Cerebellar nuclear complex (tissue), 1 donor: ENCODE results near the gene COLEC11.
"Not testable (repeated sequence)": the region's sequence is repeated elsewhere in the genome, so short reads cannot be mapped to it uniquely, and the experiment has no call there.

Experiments used
- DNase-seq, 2 experiments: peaks; one replicate each; lab custom pipeline; 2025; lab: John Stamatoyannopoulos, UW

COLEC11 gene

DNA sequence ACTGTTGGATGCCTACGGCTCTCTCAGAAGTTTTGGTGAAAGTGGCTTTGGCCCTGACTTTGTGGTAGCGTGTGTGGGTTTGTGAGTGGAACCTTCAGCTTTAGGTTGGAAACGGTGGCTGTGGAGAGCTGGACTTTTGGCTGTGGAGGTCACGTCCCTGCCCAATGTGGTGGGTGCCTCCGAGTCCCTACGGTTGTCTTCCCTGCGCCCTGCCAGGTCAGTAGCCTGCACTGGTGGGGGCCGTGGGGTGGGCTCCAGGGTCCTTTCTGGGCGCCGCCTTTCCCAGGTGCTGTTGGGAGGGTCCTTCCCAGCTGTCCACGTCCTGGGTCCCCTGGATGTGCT is 11.1 kb downstream of the COLEC11 start:
- no peak for DNase-seq

DNA sequence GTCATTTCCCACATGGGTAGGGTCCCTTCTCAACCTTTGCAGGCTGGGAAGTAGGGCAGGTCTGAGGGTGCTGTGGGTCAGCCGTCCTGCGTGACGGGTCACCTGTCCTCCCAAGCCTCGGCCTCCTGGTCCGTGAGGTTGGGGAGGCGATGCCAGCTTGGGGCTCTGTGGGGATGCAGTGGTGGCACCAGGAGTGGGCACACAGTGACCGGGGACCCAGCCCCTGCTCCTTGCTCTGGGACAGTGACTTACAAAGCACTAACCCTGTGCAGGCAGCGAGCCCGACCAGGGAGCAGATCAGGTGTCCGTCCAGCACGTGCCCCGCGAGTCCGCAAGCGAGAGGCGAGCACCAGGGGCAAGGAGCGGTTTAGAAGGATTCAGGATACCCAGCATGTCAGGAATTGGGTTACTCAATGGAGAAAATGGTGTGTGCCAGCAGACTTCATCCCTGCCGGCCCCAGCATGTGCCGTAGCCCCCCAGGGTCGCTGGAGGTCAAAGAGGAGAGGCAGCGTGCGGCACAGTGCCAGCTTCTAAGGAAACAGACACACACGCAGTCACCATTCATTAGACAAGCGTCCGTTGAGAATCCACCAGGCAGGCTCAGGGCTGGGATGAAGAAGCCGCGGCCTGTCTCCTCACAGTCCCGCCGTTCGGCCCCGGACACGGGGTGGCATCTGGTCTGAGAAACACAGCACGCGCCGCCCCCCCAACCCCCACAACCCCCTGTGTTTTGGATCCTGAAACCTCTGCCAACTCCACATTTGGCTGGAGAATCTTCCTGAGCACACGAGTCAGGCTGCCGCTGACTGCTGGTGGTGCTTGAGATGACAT is 11.7 kb downstream of the COLEC11 start:
- no peak for DNase-seq

DNA sequence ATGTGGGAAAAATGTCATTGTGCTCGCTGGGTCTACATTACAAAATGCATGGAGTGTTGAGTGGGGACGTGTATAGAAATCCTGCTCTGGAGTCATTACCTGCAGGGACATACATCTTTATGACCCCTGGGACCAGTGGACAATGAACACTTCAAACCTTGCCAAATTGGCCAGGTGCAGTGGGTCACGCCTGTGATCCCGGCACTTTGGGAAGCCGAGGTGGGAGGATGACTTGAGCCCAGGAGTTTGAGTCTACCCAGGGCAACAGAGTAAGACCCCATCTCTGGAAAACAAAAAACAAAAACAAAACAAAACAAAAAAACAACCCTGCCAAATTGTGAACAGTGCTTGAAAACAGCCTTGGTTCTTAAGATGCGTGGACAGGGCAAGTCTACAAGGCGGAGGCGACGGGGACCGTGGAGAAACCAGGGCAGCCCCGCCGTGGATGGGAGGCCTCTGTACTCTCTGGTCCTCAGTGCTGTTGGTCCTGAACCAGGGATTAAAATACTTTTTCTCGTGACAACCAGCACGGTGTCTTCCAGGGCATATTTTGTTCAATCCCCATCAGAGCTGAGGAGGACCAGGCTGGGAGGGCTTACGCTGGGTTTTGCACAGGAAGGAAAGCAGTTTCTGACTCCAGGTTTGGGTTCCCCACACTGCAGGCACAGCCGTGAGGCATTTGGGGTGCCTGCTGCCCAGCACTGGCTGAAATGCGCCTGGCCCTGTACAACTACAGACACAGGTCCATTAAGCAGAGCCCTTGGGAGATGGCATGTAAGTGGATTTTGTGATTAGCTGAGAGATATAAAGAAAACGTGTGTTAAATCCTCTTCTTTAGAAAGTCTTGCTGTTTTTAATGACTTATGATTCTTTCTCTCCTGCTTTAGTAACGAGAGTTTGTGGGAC is 13.7 kb downstream of the COLEC11 start:
- DNase-seq = no peak

DNA sequence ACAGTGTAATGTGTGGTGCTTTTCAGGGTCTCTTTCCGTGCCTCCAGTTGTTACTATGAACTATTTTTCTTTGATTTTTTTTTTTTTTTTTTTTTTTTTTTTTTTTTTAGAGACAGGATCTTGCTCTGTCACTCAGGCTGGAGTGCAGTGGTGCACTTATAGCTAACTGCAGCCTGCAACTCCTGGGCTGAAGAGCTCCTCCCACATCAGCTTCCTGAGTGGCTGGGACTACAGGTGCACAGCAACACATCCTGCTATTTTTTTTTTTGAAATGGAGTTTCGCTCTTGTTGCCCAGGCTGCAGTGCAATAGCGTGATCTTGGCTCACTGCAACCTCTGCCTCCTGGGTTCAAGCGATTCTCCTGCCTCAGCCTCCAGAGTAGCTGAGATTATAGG is 14.4 kb downstream of the COLEC11 start:
- not testable (repeated sequence) for DNase-seq

DNA sequence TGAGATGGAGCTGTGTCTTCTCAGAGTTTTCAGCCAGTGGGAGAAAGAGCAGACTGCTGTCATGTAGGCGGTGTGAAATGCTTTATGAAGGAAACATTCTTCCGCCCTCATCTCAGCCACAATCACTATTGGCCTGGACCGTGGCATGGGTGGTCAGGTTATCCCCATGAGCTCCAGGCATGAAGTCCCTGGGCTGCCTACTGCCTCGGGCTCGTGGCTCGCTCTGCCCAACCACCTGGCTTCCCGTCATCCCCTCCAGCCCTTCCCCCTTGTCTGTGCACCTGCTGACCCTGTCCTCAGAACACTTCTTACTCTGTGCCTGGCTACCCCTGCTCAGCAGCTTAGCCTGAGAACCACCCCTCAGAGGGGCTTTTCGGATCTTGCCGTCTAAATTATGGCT is 15.5 kb downstream of the COLEC11 start:
- DNase-seq = no peak

DNA sequence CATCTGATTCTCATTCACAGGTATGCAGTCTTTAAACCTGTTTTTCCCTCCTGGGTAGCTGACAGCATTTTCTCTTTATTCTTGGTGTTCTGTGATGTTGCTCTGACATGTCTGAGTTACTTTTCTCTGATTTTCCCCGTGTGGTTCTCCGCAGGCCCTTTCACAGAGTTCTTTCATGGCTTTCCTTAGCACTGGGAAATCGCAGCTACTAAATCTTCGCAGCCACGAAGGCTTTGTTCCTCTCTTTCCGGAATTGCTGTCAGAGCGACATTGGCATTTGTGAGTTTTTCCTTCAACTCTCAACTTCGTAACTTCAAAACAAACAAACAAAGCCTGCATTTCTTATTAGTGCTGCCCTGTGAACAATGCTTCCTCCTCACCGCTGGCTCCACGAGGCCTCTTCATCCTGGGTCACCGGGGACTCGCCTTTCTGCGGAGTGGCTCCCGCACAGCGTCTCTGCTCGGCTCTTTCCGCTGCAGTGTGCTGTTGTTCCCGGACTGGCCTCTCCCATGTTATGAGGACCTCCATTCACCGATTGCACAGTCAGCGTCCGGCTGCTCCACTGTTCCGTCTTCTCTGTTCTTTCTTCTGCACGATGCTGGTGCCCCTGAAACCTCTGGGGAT is 16.1 kb downstream of the COLEC11 start:
- DNase-seq = no peak

DNA sequence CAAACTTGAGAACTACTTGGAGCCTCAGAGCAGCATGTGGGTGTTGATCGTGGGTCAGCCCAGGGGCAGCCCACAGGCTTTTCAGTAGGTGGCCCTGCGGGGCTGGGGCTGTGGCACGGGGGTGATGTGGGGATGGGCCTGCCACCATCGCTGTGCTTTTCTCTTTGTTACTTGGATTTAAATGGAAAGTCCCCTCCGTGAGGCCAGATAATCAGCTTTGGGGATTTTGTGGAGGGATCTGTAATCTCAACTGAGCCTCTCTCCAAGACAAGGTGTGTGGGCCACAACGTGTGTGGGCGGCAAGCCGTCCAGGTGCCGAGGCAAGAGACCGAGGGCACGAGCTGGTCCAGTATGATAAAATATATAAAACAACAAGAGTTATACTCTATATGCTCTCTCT is 16.7 kb downstream of the COLEC11 start:
- DNase-seq = no peak

DNA sequence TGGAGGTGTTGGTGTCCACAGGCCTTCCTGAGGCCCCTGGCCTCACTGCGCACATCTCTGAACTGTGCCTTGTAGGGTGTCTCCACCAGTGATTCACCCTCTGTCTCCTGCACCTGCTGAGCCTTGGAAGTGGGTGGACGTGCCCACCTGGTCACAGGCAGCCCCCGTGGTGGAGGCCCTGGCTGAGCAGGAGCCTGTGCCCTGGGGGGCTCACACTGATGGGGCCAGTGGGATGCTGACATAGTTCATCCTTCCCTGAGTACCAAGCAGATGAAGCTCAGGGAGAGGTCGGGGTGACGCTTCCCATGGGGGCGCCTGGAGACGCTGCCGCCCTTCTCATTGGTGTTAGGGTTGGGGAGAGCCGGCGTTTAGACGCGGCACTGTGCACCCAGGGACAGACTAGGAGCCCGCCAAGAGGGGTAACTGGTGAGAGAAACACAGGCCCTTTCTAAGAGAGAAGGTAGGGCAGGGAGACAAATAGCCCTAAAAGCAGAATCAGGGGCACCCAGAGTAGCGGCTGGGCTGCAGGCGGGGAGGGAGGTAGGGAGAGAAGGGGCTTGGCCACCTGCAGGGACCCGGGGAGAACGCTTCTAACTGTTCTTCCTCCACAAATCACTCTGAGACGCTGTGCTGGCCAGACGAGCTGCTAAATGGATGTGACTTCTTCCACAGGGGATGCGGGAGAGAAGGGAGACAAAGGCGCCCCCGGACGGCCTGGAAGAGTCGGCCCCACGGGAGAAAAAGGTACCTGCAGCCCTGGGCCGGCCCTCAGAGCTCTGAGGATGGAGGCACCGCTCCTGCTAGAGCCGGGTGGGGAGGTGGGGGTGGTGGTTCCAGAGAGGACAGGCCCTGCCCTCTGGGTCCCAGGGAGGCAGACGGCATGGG is 18.0 kb downstream of the COLEC11 start:
- no peak for DNase-seq

DNA sequence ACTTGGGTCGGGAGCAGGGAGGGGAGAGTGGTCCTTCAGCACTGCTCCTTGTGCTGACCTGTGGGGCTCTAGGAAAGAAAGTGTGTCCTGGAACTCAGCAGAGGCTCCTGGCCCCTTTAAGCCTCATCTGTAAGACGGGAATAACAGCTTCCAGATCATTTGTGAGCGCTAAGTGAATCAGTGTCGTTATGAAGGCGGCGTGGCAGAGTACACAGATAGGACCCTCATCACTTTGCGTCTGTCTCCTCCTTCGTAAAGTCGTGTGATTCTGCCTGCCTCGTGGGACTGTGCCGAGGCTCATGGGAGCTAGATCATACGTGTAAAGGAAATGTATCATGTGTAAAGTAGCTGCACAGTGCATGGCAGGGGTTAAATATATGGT is 18.6 kb downstream of the COLEC11 start:
- no peak for DNase-seq

DNA sequence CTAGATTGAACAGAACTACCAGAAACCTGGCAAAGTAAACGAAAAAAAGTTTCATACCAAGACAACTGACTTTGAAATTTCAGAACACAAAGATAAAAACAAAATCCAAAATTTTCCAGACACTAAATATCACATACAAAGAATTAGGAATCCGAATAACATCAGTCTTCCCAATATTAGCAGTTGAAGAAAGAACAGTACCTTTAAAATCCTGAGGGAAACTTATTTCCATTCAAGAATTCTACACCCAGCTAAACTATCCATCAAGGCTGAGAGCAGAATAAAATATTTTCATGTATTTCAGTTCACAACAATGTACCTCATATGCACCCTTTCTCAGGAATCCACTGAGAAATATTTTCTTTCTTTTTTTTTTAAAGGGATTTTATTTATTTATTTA is 19.8 kb downstream of the COLEC11 start:
- DNase-seq = not testable (repeated sequence)

DNA sequence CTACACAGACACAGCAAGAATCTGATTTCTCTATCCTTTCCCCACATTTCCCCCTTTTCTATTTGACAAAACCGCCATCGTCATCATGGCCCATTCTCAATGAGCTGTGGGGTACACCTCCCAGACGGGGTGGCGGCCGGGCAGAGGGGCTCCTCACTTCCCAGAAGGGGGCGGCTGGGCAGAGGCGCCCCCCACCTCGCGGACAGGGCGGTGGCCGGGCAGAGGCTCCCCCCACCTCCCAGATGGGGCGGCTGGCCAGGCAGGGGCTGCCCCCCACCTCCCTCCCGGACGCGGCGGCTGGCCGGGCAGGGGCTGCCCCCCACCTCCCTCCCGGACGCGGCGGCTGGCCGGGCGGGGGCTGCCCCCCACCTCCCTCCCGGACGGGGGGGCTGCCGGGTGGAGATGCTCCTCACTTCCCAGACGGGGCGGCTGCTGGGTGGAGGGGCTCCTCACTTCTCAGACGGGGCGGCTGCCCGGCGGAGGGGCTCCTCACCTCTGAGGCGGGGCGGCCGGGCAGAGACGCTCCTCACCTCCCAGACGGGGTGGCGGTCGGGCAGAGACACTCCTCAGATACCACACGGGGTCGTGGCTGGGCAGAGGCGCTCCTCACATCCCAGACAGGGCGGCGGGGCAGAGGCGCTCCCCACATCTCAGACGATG is 20.8 kb downstream of the COLEC11 start:
- DNase-seq = not testable (repeated sequence)

DNA sequence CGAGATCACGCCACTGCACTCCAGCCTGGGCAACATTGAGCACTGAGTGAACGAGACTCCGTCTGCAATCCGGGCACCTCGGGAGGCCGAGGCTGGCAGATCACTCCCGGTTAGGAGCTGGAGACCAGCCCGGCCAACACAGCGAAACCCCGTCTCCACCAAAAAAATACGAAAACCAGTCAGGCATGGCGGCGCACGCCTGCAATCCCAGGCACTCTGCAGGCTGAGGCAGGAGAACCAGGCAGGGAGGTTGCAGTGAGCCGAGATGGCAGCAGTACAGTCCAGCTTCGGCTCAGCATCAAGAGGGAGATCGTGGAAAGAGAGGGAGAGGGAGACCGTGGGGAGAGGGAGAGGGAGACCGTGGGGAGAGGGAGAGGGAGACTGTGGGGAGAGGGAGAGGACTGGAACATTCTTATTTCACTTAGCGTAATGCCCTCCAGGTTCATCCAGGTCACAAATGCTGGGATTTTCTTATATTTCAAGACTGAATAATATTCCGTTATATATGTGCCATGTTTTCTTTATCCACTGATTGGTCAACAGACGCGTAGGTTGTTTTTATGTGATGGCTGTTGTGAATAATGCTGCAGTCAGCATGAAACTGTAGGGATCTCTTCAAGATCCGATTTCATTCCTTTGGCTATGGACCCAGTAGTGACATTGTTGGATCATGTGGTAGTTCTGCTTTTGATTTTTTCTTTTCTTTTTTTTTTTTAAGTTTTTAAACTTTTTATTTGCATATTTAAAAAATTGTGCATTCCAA is 21.7 kb downstream of the COLEC11 start:
- DNase-seq = not testable (repeated sequence)

DNA sequence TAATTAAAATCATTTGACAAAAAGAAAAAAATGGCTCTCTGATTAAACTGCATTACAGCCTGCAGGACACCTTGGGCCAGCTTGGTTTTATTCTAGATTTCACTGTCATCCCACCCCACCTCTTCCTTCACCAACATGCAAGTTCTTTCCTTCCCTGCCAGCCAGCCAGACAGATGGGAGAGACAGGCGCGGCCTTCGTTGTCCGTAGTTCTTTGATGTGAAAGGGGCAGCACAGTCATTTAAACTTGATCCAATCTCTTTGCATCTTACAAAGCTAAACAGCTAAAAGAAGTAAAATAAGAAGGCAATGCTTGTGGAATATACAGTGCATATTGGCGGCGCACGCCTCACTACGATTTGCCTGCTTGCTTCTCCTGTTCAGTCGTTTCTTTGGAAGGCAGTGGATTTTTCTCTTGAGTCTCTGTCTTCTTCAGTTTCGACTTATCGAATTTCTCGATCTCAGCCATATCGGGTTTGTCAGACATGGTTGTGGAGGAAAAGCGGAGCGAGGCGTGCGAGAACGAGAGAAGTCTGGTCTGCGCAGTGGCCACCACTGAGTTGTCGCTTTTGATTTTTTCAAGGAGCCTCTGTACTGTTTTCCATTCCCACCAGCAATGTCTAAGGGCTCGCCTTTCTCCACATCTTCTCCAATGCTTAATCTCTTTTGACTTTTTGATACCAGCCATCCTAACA is 22.4 kb downstream of the COLEC11 start:
- DNase-seq = no peak

DNA sequence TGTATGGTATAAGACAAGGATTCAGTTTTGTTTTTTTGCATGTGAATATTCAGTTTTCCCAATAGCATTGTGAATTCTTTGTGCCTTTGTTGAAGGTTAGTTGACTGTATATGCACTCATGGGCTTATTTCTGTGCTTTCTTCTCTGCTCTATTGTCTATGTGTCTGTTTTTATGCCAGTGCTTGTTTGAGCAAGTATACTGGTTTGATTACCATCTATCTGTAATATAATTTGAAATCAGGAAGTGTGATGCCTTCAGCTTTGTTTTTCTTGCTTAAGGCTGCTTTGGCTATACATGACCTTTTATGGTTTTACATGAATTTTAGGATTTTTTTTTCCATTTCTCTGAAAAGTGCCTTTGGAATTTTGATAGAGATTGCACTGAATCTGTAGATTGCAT is 23.5 kb downstream of the COLEC11 start:
- DNase-seq = no peak

DNA sequence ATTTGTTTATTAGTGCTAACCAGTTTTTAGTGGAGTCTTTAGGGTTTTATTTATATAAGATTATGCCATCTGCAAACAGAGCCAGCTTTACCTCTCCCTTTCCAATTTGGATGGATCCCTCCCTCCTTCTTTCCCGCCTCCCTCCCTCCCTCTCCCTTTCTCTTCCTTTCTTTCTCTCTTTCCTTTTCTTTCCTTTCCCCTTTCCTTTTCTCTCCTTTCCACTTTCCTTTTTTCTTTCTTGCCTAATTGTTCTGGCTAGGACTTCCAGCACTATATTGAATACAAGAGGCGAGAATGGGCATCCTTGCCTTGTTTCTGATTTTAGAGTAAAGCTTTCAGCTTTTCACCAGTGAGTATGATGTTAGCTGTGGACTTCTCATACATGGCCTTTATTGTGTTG is 24.1 kb downstream of the COLEC11 start:
- DNase-seq = no peak

DNA sequence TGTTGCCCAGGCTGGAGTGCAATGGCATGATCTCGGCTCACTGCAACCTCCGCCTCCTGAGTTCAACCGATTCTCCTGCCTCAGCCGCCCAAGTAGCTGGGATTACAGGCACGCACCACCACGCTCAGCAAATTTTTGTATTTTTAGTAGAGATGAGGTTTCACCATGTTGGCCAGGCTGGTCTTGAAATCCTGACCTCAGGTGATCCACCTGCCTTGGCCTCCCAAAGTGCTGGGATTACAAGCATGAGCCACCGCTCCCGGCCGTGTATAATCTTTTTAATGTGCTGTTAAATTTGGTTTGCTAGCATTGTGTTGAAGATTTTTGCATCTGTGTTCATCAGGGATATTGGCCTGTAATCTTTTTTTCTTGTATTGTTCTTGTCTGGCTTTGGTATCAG is 24.7 kb downstream of the COLEC11 start:
- not testable (repeated sequence) for DNase-seq

DNA sequence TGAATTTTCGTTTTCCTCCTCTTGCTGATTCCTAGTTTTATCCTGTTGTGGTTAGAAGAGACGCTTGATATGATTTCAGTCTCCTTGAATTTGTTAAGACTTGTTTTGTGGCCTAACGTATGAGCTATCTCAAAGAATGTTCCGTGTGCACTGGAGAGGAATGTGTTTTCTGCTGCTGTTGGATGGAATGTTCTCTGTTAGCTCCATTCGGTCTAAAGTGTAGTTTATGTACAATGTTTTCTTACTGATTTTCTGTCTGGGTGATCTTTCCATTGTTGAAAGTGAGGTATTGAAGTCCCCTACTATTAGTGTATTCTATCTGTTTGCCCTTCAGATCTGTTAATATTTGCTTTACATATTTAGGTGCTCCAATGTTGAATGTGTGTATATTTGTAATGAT is 25.9 kb downstream of the COLEC11 start:
- no peak for DNase-seq

DNA sequence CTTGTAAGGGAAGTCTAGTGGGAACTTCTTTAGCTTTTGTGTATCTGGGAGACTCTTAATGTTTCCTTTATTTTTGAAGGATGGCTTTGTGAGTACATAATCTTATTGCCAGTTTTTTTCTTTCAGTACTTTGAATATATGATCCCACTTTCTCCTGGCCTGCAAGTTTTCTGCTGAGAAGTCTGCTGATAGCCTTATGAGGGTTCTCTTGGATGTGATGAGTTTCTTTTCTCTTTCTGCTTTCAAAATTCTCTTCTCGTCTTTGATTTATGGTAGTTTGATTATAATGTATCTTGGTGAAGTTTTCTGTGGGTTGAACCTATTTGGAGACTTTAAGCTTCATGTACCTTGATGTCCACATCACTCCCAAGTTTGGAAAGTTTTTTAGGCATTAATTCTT is 28.1 kb downstream of the COLEC11 start:
- no peak for DNase-seq

DNA sequence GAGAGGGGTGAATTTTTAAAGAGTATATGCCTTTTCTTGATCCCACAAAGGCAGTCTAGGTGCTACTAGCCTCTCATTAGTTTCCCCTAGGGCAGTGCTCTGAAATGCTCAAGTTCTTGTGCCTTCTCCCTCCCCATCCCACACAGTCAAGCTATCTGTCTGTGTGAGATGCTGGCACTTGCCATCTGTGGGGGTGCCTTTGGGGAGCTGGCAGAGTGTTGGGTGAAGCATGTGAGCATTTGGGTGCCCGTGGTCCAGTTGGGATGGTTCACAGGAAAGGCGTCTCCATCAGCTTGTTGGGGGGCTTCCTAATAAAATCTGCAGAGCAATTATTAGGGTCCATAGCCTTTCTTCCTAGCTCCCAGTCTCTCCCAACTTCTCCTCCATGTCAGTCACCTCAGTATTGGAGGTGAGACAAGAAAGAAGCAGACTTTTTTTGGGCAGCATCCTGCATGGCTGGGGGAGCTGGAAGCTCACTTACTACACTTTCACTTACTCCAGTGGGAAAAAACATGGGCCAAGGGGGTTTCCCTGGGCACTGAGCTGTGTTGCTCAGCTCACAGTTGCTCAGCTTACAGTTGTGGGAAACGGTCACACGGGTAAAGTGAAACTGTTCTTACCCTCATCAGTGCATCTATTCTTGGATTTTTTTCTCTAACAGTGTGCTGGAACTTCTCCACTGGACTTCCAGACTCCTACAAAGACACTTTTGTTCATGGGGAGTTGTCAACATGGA is 29.3 kb downstream of the COLEC11 start:
- no peak for DNase-seq
